Right lobe of liver (tissue), 6 donors: ENCODE data around the gene RTL5. TPM values are rescaled to one million over a fixed set of nuclear protein-coding genes. Genes with fewer than 3 reads are reported as not detected.
A peak's percentile ranks its signal among the peaks of the same experiment; 100 is the strongest.

Source experiments
- ATAC-seq, 4 donors: fragments of 200-7000 bp; cut with Tn5 transposase; one replicate each; pipeline ENCODE4 v1.9.1; 2020; ENCODE audit warnings: mild to moderate bottlenecking in 4 of 4, moderate library complexity in 4 of 4
- DNase-seq, 3 donors: peaks; one replicate each; pipeline ENCODE4 v3.0.0-alpha.2; 2020
- H3K27ac ChIP-seq, 3 donors: fragments of 200-600 bp; one replicate each; pipeline ENCODE4 v1.8.0; 2022
- H3K27me3 ChIP-seq, 2 donors: fragments of 200-600 bp; one replicate each; pipeline ENCODE4 v1.8.0; 2022
- H3K36me3 ChIP-seq, 4 donors: fragments of 200-600 bp; sonication (generic) in 1 of 4; one replicate each; pipeline versions ENCODE4 v1.5.1 to v1.8.0; 2017 to 2022; ENCODE audit warnings: control low read depth in 1 of 4
- H3K4me1 ChIP-seq, 4 donors: fragments of 200-600 bp; sonication (generic) in 1 of 4; one replicate each; pipeline versions ENCODE4 v1.5.1 to v1.8.0; 2017 to 2022; ENCODE audit warnings: control low read depth in 1 of 4
- H3K4me3 ChIP-seq, 3 donors: fragments of 200-600 bp; one replicate each; pipeline ENCODE4 v1.8.0; 2022
- H3K9me3 ChIP-seq, 4 donors: fragments of 200-600 bp; sonication (generic) in 1 of 4; one replicate each; pipeline versions ENCODE4 v1.5.1 to v1.8.0; 2017 to 2022; ENCODE audit warnings: control low read depth in 1 of 4
- CTCF ChIP-seq, 4 donors: fragments of 200-600 bp in 3 of 4; fragments of 450-650 bp in 1 of 4; IDR thresholded peaks; one replicate each; pipeline versions ENCODE4 v1.5.1 to v1.8.0; 2016 to 2022; ENCODE audit warnings: antibody characterized with exemption in 4 of 4, mild to moderate bottlenecking in 2 of 4
- POLR2A ChIP-seq: fragments of 450-650 bp; IDR thresholded peaks from one replicate; pipeline ENCODE4 v1.6.1; 2017; ENCODE audit warnings: antibody characterized with exemption, mild to moderate bottlenecking
- WGBS: methylation state at CpG from one replicate; pipeline ENCODE4 v1.1.6; 2018; ENCODE audit warnings: low coverage, low lambda C conversion rate; ENCODE audit not compliant: insufficient coverage; ENCODE audit errors: missing lambda C conversion rate; 5-methylcytosine and 5-hydroxymethylcytosine counted together
- intact Hi-C, 2 donors: fragments of 100-400 bp; cut with DNase I; formaldehyde crosslinking; loops; one replicate each; pipeline versions ENCODE4 v1.11.2 to v1.14.1; 2022
- total RNA-seq, 6 experiments: library from RNA; depleted of rRNA in 2 of 6; stranded (reverse); fragments of >200 nt in 2 of 6; fragmentation: NEBNext Ultra II Directional in 3 of 6; extraction: Animal tissue kit (Norgen Biotek cat#: 25700) in 3 of 6; gene quantifications; one replicate each; pipeline versions ENCODE4 v1.1.0 to v1.2.4, GENCODE V29; 2016 to 2023
- donor health status: DM: no; HTN: yes; CAD: no.
- donor health status: DM: no; HTN: no; CAD: no.
- donor health status: DM: no; HTN: no; CAD: no.
- donor health status: DM: no; HTN: yes; CAD: no.
- donor health status: DM: no; HTN: yes; CAD: no.

The RTL5 gene
- total RNA-seq, 6 experiments from 2014 or later = 1.2 to 4.1 (median 2.5) TPM

- WGBS = 94% methylated on average over 2 of the region's 12 CpGs
- ATAC-seq (peak; percentile 71 to 93 (median 84)), DNase-seq (peak in 1 of 3 donors; percentile 58)
- Histone ChIP-seq H3K9me3 (no peaks in the 10 kb centered on the region), H3K36me3 (no peaks in the 10 kb centered on the region), H3K27me3 (no peaks in the 10 kb centered on the region), H3K4me3 (no peak overlapping the region), H3K27ac (peak overlapping the region in 1 of 3 donors; percentile 47), H3K4me1 (no peaks in the 10 kb centered on the region)
- TF ChIP-seq POLR2A = no peak
- no peak for TF ChIP-seq CTCF (IDR thresholded peaks at IDR 0.05)
- intact Hi-C loops = no loop called here
These were observed 52.1 kb downstream of the RTL5 start for GRCh38 chrX:72079607-72080006.

GRCh38 chrX:72078411-72078810, 53.3 kb downstream of the RTL5 start:
- intact Hi-C loops = no loop called here
- no peak overlapping the region for H3K27ac ChIP-seq
- DNase-seq = no peak
- H3K27me3 ChIP-seq = no peaks in the 10 kb centered on the region
- TF ChIP-seq CTCF (IDR thresholded peaks at IDR 0.05) (no peak), POLR2A (no peak)
- WGBS = 65% methylated on average over 4 of the region's 4 CpGs
- H3K9me3 ChIP-seq = no peaks in the 10 kb centered on the region
- ATAC-seq = no peak
- H3K36me3 ChIP-seq = no peaks in the 10 kb centered on the region
- H3K4me3 ChIP-seq = no peak overlapping the region
- H3K4me1 ChIP-seq = no peaks in the 10 kb centered on the region

Other genes with a start within 250 kb of the RTL5 start
- gene NHSL2, start 221.1 kb downstream of the RTL5 start, total RNA-seq = 1 to 10 TPM in 4 of 6 experiments, under 1 TPM in 2; 0.81 to 2.1 (median 1.3) TPM
- 1 to 10 TPM; 6.1 to 9.3 (median 8.1) TPM for gene PIN4, start 49.8 kb upstream of the RTL5 start, total RNA-seq
- under 1 TPM in 4 of 6 experiments, not detected in 2; 0.09 to 0.62 (median 0.30) TPM for gene ERCC6L, start 107.1 kb upstream of the RTL5 start, total RNA-seq
- 100 to 1,000 TPM; 227 to 432 (median 340) TPM for gene RPS4X, start 145.3 kb upstream of the RTL5 start, total RNA-seq
- gene CITED1, start 174.0 kb upstream of the RTL5 start, total RNA-seq = not detected